Gastroesophageal sphincter (tissue), 3 donors: ENCODE results near the gene CTTNBP2.

Experiments
- POLR2A ChIP-seq, 2 donors: fragments of 450-650 bp; IDR thresholded peaks; one replicate each; pipeline ENCODE4 v1.6.1; 2017; ENCODE audit warnings: antibody characterized with exemption in 2 of 2, mild to moderate bottlenecking in 2 of 2, moderate library complexity in 1 of 2
- POLR2AphosphoS5 ChIP-seq: sonication (generic); formaldehyde crosslinking; IDR thresholded peaks from one replicate; pipeline ENCODE4 v1.6.1; 2017; ENCODE audit warnings: antibody characterized with exemption
- TF ChIP-seq, protein P1 (sequence below), 4 experiments: fragments of 200-600 bp in 2 of 4; fragments of 450-650 bp in 2 of 4; sonication (generic) in 1 of 4; IDR thresholded peaks; one replicate each; pipeline ENCODE4 v1.5.1; 2017 to 2019; ENCODE audit warnings: antibody characterized with exemption in 4 of 4, mild to moderate bottlenecking in 2 of 4, moderate library complexity in 2 of 4

DNA sequence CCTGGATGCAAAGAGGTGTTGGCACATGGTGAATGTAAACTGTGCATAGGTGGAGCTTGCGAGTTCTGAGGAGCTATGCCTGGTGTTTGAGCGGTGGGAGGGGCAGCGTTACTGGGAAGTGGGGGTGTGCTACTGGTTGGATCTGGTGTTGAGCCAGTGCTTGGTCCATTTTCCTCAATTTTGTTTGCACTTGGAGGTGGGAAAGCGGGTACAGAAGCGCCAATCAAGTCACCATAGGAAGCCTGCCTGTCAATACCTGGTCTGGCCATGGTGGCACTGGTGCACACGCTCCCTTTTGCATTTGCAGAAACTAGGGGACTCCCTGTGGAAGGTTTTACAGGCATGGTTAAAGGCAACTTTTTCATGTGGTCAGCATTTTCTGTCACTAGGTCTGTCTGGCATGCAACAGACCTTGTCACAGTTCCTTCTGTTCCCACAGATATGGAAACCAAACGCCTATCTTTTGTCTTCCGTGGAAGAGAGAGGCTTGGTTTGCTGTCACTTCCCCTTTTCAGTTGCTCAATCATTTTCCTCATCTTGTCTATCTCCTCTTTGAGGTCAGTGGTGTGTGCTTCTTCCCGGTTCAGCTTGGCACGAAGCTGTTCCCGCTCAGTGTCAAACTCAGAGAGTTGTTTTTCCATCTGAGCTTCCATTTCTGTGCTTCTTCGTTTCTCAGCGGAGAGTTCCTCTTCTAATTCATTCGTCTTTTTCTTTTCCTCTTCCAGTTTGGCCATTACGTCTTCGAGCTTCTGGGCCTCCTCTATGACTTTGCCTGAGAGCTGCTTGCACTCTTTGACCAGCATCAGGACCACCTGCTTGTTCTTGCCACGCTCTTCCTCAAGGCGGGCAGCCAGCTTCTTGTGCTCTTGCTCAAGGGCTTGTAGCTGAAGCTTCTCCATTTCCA lies 81.1 kb downstream of the CTTNBP2 start:
- TF ChIP-seq, protein P1, sequence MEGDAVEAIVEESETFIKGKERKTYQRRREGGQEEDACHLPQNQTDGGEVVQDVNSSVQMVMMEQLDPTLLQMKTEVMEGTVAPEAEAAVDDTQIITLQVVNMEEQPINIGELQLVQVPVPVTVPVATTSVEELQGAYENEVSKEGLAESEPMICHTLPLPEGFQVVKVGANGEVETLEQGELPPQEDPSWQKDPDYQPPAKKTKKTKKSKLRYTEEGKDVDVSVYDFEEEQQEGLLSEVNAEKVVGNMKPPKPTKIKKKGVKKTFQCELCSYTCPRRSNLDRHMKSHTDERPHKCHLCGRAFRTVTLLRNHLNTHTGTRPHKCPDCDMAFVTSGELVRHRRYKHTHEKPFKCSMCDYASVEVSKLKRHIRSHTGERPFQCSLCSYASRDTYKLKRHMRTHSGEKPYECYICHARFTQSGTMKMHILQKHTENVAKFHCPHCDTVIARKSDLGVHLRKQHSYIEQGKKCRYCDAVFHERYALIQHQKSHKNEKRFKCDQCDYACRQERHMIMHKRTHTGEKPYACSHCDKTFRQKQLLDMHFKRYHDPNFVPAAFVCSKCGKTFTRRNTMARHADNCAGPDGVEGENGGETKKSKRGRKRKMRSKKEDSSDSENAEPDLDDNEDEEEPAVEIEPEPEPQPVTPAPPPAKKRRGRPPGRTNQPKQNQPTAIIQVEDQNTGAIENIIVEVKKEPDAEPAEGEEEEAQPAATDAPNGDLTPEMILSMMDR (IDR thresholded peaks at IDR 0.05), result no peak
- TF ChIP-seq POLR2A (IDR thresholded peaks at IDR 0.05), result no peak
- TF ChIP-seq POLR2AphosphoS5, result no peak
